VCaP (cell line): ENCODE data around the gene WAC.

ENCODE experiments used
- H3K27ac ChIP-seq: fragments of 450-650 bp; 2 replicates; pipeline ENCODE4 v1.5.1; 2017
- TF ChIP-seq, protein P1 (sequence below): fragments of 450-650 bp; conservative IDR thresholded peaks from 2 replicates; pipeline ENCODE4 v1.5.1; 2017; ENCODE audit warnings: mild to moderate bottlenecking, moderate library complexity

The WAC gene

DNA sequence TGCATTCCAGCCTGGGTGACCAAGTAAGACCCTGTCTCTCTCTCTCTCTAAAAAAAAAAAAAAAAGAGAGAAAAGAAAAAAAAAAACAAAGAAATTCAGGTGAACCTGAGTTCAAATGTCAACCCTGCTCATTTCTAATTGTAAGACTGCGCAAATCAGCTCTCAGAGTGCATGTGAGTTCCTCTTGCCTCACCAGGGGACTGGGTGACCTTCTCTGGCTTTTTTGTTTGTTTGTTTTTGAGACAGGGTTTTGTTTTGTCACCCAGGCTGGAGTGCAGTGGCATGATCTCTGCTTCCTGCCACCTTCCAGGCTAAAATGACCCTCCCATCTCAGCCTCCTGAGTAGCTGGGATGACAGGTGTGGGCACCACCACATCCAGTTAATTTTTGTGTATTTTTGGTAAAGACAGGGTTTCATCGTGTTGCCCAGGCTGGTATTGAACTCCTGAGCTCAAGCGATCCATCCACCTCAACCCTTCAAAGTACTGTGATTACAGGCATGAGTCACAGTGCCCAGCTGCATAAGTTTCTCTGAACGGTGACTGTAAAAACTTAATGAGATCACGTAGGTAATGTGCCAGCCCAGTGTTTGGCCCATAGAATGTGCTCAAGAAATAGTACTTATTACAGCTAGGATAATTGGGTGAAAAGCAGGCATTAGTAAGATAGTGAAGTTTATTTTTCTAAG, 99.1 kb downstream of the WAC start:
- H3K27ac ChIP-seq, result no peak overlapping the region
- TF ChIP-seq, protein P1, sequence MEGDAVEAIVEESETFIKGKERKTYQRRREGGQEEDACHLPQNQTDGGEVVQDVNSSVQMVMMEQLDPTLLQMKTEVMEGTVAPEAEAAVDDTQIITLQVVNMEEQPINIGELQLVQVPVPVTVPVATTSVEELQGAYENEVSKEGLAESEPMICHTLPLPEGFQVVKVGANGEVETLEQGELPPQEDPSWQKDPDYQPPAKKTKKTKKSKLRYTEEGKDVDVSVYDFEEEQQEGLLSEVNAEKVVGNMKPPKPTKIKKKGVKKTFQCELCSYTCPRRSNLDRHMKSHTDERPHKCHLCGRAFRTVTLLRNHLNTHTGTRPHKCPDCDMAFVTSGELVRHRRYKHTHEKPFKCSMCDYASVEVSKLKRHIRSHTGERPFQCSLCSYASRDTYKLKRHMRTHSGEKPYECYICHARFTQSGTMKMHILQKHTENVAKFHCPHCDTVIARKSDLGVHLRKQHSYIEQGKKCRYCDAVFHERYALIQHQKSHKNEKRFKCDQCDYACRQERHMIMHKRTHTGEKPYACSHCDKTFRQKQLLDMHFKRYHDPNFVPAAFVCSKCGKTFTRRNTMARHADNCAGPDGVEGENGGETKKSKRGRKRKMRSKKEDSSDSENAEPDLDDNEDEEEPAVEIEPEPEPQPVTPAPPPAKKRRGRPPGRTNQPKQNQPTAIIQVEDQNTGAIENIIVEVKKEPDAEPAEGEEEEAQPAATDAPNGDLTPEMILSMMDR, result no peak

DNA sequence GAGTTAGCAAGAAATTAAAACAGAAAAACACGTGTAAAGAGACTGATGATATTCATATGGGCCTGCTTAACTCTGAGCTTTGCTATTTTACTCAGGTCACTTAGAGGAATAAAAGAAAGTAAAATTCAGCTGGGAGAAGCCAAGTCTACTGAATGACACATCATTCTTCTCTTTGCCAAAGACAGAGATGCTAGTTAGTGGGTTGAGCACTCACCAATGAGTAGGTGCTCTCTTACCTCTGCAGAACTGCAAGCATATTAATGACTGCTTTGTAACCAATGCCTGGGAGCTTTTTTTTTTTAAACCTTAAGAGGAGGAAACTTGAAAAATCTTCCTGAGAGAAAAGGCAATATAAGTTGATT, 99.6 kb downstream of the WAC start:
- H3K27ac ChIP-seq, result no peak overlapping the region
- TF ChIP-seq, protein P1, result no peak

DNA sequence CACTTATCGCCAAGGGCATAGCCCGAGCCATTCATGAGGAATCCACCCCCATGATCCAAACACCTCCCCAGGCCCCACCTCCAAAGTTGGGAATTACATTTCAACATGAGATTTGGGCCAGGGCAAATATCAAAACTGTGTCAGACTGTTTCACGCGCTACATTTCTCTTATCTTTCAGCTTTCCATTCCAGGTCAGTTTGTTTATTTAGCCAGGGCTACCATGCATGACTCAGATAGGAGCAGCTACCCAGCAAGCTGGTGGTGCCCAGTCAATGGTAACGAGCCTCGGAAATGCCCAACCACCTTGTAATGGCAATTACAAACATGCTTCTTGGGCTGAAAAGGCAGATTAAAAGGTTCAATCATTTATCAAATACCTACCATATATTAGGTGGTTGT, 100.8 kb downstream of the WAC start:
- TF ChIP-seq, protein P1, result no peak
- no peak overlapping the region for H3K27ac ChIP-seq

DNA sequence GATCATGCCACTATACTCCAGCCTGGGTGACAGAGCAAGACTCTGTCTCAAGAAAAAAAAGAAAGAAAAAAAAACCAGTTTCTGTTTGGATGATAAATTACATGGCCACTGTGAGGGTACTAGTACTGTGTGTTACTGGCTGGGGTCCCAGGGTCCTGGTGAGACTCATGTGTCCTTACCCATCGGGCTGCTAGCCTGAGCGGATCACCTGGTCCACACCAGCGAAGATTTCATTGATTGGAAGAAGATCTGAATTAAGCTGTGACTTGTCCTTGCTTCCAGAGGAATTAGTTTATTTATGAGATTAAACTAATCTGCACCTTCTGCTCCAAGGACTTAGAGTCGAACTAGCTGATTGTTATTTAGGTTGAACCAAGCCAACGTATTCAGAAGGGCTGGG, 104.4 kb downstream of the WAC start:
- TF ChIP-seq, protein P1, result no peak
- no peak overlapping the region for H3K27ac ChIP-seq

DNA sequence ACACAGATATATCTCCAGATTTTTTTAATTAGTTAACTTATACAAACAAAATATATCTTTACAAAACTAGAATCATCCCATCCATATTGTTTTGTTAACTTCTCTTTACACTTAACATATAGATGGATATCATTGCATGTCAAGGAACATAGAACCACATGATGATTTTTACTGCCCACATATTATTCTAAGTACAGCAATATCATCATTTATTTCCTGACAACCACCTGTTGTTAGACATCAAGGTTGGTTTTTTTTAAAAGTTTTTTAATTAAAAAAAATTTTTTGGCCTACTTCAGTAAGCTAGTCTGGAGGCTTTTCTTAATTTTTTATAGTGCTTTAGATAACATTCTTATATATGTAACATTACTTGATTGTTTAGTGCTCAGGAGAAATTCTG, 105.5 kb downstream of the WAC start:
- TF ChIP-seq, protein P1, result no peak

DNA sequence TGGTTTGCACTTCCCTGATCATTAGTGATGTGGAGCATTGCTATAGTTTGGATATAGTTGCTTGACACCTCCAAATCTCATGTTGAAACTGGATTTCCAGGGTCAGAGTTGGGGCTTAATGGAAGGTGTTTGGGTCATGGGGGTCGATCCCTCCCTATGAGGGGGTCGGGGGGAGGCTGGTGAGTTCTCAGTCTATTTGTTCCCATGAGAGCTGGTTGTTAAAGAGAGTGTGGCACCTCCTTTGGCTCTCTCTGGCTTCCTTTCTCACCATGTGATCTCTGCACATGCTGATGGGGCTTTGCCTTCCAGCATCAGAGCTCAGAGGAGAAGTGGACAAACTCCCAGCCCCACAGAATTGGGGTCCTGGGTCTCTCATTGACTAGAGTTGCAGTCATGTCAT, 107.6 kb downstream of the WAC start:
- TF ChIP-seq, protein P1, result no peak
- H3K27ac ChIP-seq, result no peak overlapping the region

More for the DNA sequence above, 105.5 kb downstream of the WAC start:
- H3K27ac ChIP-seq, result no peak overlapping the region

DNA sequence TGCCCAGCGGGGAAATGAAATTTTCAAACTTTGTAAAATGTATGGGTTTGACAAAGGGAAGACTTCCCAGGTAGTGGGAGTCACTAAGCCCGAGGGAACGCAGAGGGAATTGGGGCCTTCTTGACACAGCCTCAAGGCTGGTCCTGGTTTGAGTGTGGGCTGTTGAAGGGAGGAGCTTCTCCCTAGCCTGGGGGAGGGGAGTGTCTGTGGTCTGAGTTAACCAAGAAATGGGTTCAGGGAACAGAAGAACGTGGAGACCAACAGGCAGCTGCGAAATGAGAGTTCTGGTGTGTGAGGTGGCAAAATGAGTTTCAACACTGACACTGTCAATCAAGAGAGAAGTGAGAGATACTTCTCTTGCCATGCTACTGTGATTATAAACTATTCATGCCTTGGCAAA, 111.7 kb downstream of the WAC start:
- H3K27ac ChIP-seq, result no peak overlapping the region
- TF ChIP-seq, protein P1, result no peak
